GM21381 (cell line): Measurements from ENCODE around the gene GPR160.

Experiments
- ATAC-seq: cut with Tn5 transposase; IDR thresholded peaks from one replicate; pipeline ENCODE4 v1.9.1; 2021; ENCODE audit warnings: mild to moderate bottlenecking, moderate library complexity; ENCODE audit not compliant: unreplicated experiment

GPR160 gene

DNA sequence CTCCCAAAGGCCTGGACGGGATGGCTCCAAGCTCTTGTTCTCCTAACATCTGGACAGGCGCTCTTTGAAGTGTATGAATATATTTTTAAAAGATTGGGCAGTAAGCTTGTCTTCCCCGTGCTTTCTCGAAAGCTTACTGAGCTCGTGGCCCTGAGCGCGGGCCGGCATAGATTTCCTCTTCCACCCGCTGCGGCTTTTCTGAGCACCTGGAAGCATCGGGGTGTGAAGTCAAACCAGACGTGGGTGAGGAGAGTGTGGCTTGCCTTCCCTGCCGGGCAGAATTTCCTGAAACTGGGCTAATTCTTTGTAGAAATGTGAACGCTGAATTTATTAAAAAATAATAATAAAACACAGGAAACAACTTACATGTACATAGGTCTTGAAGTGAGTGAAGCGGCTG, 25.9 kb downstream of the GPR160 start:
- no peak for ATAC-seq

DNA sequence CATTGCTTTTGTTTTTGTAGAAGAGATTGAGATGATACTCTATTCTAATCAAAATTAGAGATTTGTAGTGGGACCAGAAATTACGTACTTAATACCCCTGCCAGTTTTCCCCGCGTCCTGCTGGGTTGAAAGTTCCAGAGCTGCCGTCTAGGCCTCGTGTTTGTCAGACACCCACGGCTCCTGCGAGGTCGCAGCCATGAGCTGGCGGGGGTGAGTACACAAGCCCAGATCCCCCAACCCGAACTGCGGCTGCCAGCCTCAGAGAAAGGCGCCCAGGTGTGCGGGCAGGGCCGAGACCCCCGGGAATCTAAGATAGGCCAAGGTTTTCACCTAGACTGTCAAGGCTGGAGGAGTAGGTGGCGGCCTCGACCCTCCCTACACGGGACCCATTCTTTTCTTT, 26.3 kb downstream of the GPR160 start:
- ATAC-seq = no peak

GRCh38 chr3:170075441-170076091, 37.8 kb downstream of the GPR160 start:
- ATAC-seq = no peak

GRCh38 chr3:170076715-170077238, 39.0 kb downstream of the GPR160 start:
- ATAC-seq = no peak

DNA sequence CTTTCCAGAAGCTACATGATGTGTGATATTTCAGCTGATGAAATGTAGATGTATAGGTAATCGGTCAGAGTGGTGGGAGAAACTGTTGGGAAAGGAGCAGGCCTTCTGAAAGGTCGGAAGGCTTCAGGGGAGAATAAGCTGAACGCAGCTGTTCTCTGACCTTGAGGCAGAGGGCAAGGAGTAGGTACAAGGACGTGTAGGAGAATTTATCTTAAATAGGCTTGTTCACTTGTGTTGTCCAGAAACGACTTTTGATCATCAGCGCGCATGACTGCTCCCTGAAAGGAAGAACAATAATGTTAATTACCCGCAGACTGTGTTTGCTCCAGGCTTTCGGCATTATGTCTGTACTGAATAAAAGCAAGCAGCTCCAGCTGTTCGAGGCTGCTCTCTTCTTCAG, 39.6 kb downstream of the GPR160 start:
- no peak for ATAC-seq

GRCh38 chr3:170078620-170079281, 41.0 kb downstream of the GPR160 start:
- no peak for ATAC-seq

GRCh38 chr3:170079536-170080165, 41.9 kb downstream of the GPR160 start:
- ATAC-seq = no peak

- no peak for ATAC-seq
Measured at GRCh38 chr3:170080605-170081004, 42.8 kb downstream of the GPR160 start.

DNA sequence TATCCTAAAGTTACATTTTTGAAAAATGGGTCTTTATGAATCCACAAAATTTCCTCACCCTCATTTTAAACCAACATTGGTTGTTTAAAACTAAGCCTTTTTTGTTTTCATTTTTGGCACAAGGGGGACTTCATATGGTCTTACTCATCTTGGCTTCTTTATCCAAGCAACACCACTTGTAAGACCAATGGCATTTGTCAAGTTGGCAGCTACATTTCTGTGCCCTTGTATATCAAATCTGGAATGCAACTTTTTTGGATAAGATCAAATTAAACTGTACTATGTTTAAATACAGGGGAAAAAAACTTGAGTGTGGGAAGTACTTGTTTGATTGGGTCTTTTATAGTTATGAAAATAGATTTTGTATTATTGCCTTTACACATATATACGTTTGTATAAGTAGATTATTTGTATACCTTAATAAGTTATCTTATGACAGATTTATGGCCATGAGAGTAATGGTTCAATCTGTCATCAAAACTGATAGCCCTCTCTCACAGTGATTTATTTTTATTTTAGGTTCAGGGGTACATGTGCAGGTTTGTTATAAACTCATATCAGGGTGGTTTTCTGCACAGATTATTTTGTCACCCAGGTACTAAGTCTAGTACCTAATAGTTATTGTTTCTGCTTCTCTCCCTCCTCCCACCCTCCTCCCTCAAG, 43.4 kb downstream of the GPR160 start:
- ATAC-seq = no peak

GRCh38 chr3:170083343-170083742, 45.5 kb downstream of the GPR160 start:
- no peak for ATAC-seq

DNA sequence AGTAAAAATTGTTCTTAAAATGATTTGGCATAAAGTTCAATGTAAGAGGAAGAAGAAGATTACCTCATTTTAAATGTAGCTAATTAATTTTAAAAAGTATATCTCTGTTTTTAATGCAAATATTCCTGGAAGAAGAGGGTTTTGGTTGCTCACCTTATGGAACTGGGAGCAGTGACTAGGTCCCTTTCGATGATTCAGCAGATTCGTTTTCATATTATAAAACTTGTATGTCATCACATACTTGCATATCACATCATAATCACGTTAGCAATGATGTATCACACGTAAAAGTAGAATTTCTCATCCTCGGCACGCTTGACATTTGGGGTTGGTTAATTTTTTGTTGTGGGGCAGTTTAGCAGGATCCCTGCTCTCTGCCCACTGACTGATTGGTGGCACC, 47.6 kb downstream of the GPR160 start:
- ATAC-seq = no peak

GRCh38 chr3:170089862-170090600, 52.2 kb downstream of the GPR160 start:
- no peak for ATAC-seq

DNA sequence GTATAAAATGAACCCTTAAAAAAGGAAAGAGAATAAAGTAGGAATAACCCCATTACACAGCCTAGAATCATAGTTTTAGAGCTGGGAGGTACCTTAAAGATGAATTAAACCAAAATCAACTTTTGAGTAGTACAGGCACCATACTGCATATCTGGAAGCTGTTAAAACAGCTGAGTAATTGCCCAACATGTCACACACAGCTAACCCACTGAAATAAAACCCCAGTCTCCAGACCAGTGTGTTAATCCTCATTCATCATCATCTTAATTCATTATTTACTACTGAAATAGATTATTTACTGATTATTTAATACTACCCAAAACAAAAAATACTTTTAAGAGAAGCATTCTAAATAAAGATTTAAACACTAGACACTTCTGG, 52.8 kb downstream of the GPR160 start:
- no peak for ATAC-seq

- no peak for ATAC-seq
Measured at GRCh38 chr3:170092907-170093306, 55.1 kb downstream of the GPR160 start.

DNA sequence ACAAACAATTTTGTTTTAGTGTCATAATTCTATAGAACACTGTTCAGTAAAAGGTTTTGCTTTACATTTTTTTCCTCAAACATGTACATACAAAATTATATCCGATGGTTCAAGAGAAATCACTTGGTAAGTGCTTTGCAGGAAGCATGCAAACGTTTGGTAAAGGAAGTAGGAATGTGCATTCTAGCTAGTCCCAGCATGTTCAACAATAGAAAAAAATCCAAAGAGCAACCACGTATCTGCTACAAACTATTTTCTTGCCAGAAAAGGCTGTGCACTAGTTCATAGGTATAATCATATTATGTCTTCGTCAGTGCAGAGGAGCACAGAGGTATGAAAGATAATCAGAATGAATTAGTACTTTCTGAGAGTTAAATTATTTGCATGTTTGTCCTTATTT, 58.0 kb downstream of the GPR160 start:
- no peak for ATAC-seq

GRCh38 chr3:170096342-170096741, 58.5 kb downstream of the GPR160 start:
- ATAC-seq = no peak

- ATAC-seq = no peak
Measured at GRCh38 chr3:170098753-170099152, 61.0 kb downstream of the GPR160 start.

DNA sequence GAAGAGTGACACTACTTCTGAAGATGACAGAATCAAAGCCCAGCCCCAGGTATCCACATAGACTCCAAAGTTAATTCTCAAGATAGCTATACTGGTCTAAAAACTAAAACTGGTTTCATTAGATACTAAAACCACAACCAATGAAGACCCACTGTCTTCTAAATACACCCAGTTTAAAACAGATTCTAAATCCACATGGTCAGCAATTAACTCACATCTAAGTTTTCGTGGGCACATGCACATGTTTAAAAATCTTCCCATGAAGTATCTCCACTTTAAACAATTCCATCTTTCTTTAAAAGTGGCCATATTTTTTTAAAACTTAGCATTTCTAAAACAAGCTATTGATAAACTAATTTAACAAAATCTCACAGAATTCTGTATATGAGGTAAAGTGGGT, 63.1 kb downstream of the GPR160 start:
- no peak for ATAC-seq

- no peak for ATAC-seq
Measured at GRCh38 chr3:170102431-170102830, 64.6 kb downstream of the GPR160 start.

GRCh38 chr3:170107941-170108340, 70.1 kb downstream of the GPR160 start:
- no peak for ATAC-seq

DNA sequence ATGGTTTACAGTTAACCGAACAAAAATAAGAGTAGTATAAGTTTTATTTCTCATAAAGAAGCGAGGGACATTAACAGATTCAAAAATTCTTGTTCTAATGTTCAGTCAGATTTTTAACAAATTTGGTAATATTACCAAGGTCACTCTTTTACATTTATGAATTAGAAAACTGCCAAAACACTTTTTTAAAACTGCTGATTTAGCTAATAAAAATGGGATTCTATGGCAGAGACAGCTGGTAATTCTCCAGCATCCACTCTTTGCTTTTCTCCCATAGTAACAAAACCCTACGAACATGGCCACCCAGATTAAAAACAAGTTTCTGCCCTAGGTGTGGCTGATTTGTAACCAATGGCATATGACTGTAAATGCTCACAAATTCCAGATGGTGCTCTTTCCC, 71.2 kb downstream of the GPR160 start:
- ATAC-seq = no peak
